Ovary (tissue), 9 donors: ENCODE results near the gene SCGB3A1. TPM values are rescaled to one million over a fixed set of nuclear protein-coding genes. Genes with fewer than 3 reads are reported as not detected.

ENCODE experiments used
- DNase-seq, 5 donors: peaks; one replicate each; pipeline ENCODE4 v3.0.0-alpha.2; 2019 to 2020
- H3K27ac ChIP-seq, 2 donors: fragments of 200-600 bp; one replicate each; pipeline versions ENCODE4 v1.5.1 to v1.8.0; 2019 to 2022
- H3K27me3 ChIP-seq: fragments of 200-600 bp; one replicate; pipeline ENCODE4 v1.8.0; 2022
- H3K36me3 ChIP-seq: fragments of 200-600 bp; sonication (generic); one replicate; pipeline ENCODE4 v1.5.1; 2019
- H3K4me1 ChIP-seq: one replicate; pipeline ENCODE4 v1.8.1; 2013; ENCODE audit warnings: mild to moderate bottlenecking, moderate library complexity; ENCODE audit not compliant: insufficient read depth
- H3K4me3 ChIP-seq: fragments of 200-600 bp; sonication (generic); one replicate; pipeline ENCODE4 v1.5.1; 2017
- H3K9me3 ChIP-seq, 2 donors: fragments of 200-600 bp in 1 of 2; sonication (generic) in 1 of 2; one replicate each; pipeline versions ENCODE4 v1.5.1 to v1.8.1; 2013 to 2019; ENCODE audit warnings: mild to moderate bottlenecking in 1 of 2, moderate library complexity in 1 of 2
- CTCF ChIP-seq, 3 donors: fragments of 450-650 bp in 2 of 3; fragments of 200-600 bp in 1 of 3; IDR thresholded peaks; one replicate each; pipeline versions ENCODE4 v1.5.1 to v1.8.0; 2016 to 2022; ENCODE audit warnings: antibody characterized with exemption in 3 of 3, mild to moderate bottlenecking in 1 of 3
- EP300 ChIP-seq: sonication (generic); formaldehyde crosslinking; IDR thresholded peaks from one replicate; pipeline ENCODE4 v1.6.1; 2017; ENCODE audit warnings: antibody characterized with exemption
- POLR2A ChIP-seq: fragments of 450-650 bp; IDR thresholded peaks from one replicate; pipeline ENCODE4 v1.6.1; 2017; ENCODE audit warnings: antibody characterized with exemption, mild to moderate bottlenecking, moderate library complexity
- WGBS, 3 donors: extraction: QIAGEN DNeasy Blood & Tissue Kit in 1 of 3; methylation state at CpG; one replicate each; pipeline versions ENCODE4 v1.1.5 to v1.1.7; 2013 to 2017; 5-methylcytosine and 5-hydroxymethylcytosine counted together
- intact Hi-C, 4 donors: fragments of 100-400 bp; cut with DNase I; formaldehyde crosslinking; loops; one replicate each; pipeline versions ENCODE4 v1.11.0 to v1.15.1; 2022 to 2023
- polyA plus RNA-seq, 2 donors: library from polyadenylated mRNA; stranded (reverse); fragments of 200-250 nt in 1 of 2; fragments of 350-450 nt in 1 of 2; fragmentation: Illumina TruSeq in 1 of 2; extraction: RNeasy Lipid Tissue Mini Kit (QIAGEN cat#74804) in 1 of 2; gene quantifications; one replicate each; pipeline ENCODE4 v1.2.3, GENCODE V29; 2013 to 2014
- total RNA-seq, 7 donors: library from RNA; depleted of rRNA in 2 of 7; stranded (reverse); fragments of >200 nt in 2 of 7; fragmentation: NEBNext Ultra II Directional in 3 of 7; extraction: Animal tissue kit (Norgen Biotek cat#: 25700) in 3 of 7; gene quantifications; one replicate each; pipeline versions ENCODE4 v1.1.0 to v1.2.4, GENCODE V29; 2016 to 2023
- donor health status: DM: no; HTN: no; CAD: no; lungs with moderate emphysema.
- donor health status: DM: no; HTN: no; CAD: no.
- donor health status: Bipolar disorder and iron deficiency.
- donor health status: DM: yes; HTN: yes; CAD: no.
- donor health status: DM: no; HTN: no; CAD: no.
- donor health status: DM: yes; HTN: yes; CAD: no.

Gene SCGB3A1
- total and polyA plus RNA-seq, 9 donors = 1.5 to 18.7 (median 2.7) TPM; not detected in 4

GRCh38 chr5:180604271-180604670 is 13.0 kb upstream of the SCGB3A1 start:
- no peak for DNase-seq
- H3K27ac ChIP-seq = no peak overlapping the region
- TF ChIP-seq CTCF (IDR thresholded peaks at IDR 0.05) (no peak), POLR2A (no peak), EP300 (no peak)
- H3K4me1 ChIP-seq = peaks cover 2% of the 10 kb centered on the region
- intact Hi-C loops = no loop called here
- no peaks in the 10 kb centered on the region for H3K9me3 ChIP-seq
- no peaks in the 10 kb centered on the region for H3K36me3 ChIP-seq
- H3K27me3 ChIP-seq = no peaks in the 10 kb centered on the region
- 84 to 86% (median 85%) methylated on average over 13 of the region's 13 CpGs for WGBS, 3 donors
- no peak overlapping the region for H3K4me3 ChIP-seq

- no peaks in the 10 kb centered on the region for H3K9me3 ChIP-seq
- no peaks in the 10 kb centered on the region for H3K27me3 ChIP-seq
- intact Hi-C loops = no loop called here
- no peaks in the 10 kb centered on the region for H3K36me3 ChIP-seq
- TF ChIP-seq EP300 = no peak
- TF ChIP-seq CTCF (IDR thresholded peaks at IDR 0.05) = no peak
- TF ChIP-seq POLR2A = no peak
- WGBS, 3 donors = 87 to 88% (median 87%) methylated on average over 19 of the region's 19 CpGs
- H3K4me1 ChIP-seq = peaks cover 2% of the 10 kb centered on the region
- peak in 1 of 5 donors; percentile 12 for DNase-seq
- H3K27ac ChIP-seq = no peak overlapping the region
- no peak overlapping the region for H3K4me3 ChIP-seq
Measured at GRCh38 chr5:180603076-180603594, 11.8 kb upstream of the SCGB3A1 start.

DNA sequence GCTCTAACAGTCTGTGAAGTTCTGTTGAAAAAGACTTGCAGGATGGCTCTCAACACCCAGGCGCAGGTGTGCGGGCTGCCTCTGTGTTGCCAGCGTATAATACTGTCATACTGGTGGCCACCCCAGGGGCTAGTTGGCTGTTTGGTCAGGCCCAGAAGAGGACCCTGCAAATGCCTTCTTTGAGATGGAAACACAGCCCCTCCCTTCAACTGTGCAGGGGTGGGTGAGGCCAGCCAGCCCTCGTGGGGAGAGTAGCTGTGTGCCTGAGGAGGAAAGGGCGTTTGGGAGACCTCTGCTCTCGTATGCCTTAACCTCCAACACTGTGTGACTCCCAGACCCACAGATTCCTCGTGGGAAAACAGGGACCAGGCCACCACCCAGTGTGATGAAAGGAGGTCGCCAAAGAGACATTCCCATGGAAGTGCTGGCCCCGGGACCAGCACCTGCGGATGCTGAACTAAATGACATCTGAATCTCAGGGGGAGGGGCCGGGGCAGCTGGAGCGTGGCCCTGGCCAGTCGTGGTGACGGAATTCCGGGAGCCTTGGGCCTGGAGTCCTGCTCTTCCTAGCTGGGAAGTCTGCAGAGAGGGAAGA is 11.3 kb upstream of the SCGB3A1 start:
- Histone ChIP-seq H3K4me3 (no peak overlapping the region), H3K9me3 (no peaks in the 10 kb centered on the region), H3K36me3 (no peaks in the 10 kb centered on the region), H3K27ac (no peak overlapping the region), H3K4me1 (peaks cover 2% of the 10 kb centered on the region), H3K27me3 (no peaks in the 10 kb centered on the region)
- TF ChIP-seq EP300 (no peak), POLR2A (no peak), CTCF (IDR thresholded peaks at IDR 0.05) (no peak)
- intact Hi-C loops = no loop called here
- 43 to 59% (median 45%) methylated on average over 15 of the region's 15 CpGs for WGBS, 3 donors
- peak in 1 of 5 donors; percentile 25 for DNase-seq

DNA sequence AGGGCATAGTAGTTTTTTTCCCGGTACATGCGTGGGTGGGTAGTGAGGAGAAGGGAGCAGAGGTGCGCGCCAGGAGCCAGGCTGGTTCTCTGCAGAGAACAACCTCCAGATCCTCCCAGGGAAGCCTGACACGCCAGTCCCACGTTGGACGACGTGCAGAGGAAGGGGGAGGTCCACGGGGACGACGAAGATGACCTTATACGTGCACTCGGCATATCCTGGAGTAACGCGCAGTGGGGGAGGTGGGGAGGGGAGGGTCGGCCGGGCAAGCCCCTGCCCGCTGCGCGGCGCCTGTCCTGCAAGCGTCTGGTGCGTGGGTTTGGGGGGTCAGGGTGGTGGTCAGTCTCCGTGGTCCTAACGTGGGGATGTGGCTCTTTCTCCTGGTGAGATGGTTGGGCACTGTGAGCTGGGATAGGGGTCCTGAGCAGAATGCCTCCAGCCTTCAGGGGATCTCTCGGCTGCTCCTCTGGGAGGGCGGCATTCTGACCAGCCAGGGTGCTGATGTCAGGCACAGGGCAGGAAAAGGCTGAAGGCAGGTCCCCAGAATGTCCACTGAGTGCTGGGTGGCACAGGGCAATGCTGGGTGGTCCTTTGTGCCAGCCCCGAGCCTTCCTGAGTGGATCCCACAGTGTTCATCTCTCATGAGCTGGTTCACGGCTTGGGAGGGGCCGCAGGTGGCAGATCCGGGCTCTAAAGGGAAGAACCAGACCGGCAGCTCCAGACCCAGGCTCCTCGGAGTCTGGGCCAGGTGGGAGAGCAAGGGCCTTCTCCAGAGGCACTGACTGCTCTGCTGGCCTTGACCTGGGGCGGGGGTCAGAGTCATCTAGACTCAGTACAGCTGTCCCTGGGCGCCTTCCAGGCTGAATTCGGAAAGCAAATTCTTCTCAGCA is 10.5 kb upstream of the SCGB3A1 start:
- Histone ChIP-seq H3K4me1 (peaks cover 2% of the 10 kb centered on the region), H3K4me3 (no peak overlapping the region), H3K27ac (no peak overlapping the region), H3K36me3 (no peaks in the 10 kb centered on the region), H3K9me3 (no peaks in the 10 kb centered on the region), H3K27me3 (no peaks in the 10 kb centered on the region)
- peak in 4 of 5 donors; percentile 12 to 72 (median 25) for DNase-seq
- intact Hi-C loops = no loop called here
- TF ChIP-seq POLR2A (no peak), EP300 (no peak), CTCF (IDR thresholded peaks at IDR 0.05) (no peak)
- WGBS, 3 donors = 36 to 50% (median 47%) methylated on average over 36 of the region's 36 CpGs
